ENCODE measurements around the gene ACOT6. TPM values are rescaled to one million over a fixed set of nuclear protein-coding genes. Genes with fewer than 3 reads are reported as not detected.
A peak's percentile ranks its signal among the peaks of the same experiment; 100 is the strongest.

Gene ACOT6
- total RNA-seq, 2 donors from 2014 or later: not detected

DNA sequence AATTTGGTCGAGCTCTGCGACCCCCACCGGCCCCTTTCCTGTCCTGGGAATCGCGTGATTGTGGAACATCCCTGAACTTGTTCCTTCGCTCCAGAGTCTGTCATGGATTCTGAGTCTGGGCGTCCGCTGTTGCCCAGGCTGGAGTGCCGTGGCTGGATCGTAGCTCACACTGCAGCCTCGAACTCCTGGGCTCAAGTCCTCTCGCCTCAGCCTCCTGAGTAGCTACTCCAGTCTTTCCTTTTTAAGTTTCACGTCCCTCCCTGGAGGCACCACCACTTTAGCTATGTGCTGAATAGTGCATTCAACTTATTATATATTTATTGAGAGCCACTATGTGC is 698 bp downstream of the ACOT6 start:
- DNase-seq (ENCODE audit: low spot score): no peak
- WGBS: 3% methylated on average over 9 of the region's 13 CpGs
- peak overlapping the region; percentile 71 to 77 for H3K27ac ChIP-seq
- no peaks in the 10 kb centered on the region for H3K36me3 ChIP-seq
- H3K4me3 ChIP-seq: peak overlapping the region; percentile 45 to 46
- TF ChIP-seq POLR2AphosphoS5 (IDR thresholded peaks at IDR 0.05) (no peak), POLR2A (IDR thresholded peaks at IDR 0.05) (no peak)
- TF ChIP-seq, protein P1, sequence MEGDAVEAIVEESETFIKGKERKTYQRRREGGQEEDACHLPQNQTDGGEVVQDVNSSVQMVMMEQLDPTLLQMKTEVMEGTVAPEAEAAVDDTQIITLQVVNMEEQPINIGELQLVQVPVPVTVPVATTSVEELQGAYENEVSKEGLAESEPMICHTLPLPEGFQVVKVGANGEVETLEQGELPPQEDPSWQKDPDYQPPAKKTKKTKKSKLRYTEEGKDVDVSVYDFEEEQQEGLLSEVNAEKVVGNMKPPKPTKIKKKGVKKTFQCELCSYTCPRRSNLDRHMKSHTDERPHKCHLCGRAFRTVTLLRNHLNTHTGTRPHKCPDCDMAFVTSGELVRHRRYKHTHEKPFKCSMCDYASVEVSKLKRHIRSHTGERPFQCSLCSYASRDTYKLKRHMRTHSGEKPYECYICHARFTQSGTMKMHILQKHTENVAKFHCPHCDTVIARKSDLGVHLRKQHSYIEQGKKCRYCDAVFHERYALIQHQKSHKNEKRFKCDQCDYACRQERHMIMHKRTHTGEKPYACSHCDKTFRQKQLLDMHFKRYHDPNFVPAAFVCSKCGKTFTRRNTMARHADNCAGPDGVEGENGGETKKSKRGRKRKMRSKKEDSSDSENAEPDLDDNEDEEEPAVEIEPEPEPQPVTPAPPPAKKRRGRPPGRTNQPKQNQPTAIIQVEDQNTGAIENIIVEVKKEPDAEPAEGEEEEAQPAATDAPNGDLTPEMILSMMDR (IDR thresholded peaks at IDR 0.05): no peak
- no peaks in the 10 kb centered on the region for H3K27me3 ChIP-seq (replicated peaks; ENCODE audit: insufficient read depth)
- intact Hi-C loops (cut with DNase I): loop anchor here (5.0 kb wide), 1 partner anchor 46 kb away; the partner anchor contains the start of gene ACOT2
- H3K9me3 ChIP-seq: no peaks in the 10 kb centered on the region
- no peaks in the 10 kb centered on the region for H3K4me1 ChIP-seq (replicated peaks)

DNA sequence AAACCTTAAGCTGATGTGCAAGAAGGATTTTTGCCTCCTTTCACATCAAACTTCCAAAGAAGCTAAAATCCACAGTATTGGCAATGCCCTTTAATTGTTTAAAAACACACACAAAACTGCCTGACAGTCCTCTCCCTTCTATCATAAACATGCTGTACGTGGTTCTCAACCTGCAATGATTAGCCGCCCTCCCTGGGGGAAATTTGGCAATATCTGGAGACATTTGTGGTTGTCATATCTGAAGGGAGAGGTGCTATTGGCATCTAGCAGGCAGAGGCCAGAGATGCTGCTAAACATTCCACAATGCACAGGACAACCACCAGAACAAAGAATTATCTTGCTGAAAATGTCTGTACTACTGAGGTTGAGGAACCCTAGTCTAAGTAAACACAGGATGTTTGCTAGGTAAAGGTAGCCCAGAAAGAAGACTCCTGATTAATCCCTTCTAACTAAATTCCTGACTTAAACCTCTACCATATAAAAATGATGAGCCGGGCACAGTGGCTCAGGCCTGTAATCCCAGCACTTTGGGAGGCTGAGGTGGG is 1.2 kb downstream of the ACOT6 start:
- no peak overlapping the region for H3K4me3 ChIP-seq
- H3K4me1 ChIP-seq (replicated peaks): no peaks in the 10 kb centered on the region
- WGBS: 73% methylated on average over 3 of the region's 3 CpGs
- no peaks in the 10 kb centered on the region for H3K36me3 ChIP-seq
- no peaks in the 10 kb centered on the region for H3K9me3 ChIP-seq
- TF ChIP-seq, protein P1 (IDR thresholded peaks at IDR 0.05): no peak
- TF ChIP-seq POLR2A (IDR thresholded peaks at IDR 0.05): no peak
- no peak for TF ChIP-seq POLR2AphosphoS5 (IDR thresholded peaks at IDR 0.05)
- peak overlapping the region in 1 of 2 donors; percentile 77 for H3K27ac ChIP-seq
- intact Hi-C loops (cut with DNase I): loop anchor here (5.0 kb wide), 1 partner anchor 46 kb away; the partner anchor contains the start of gene ACOT2
- H3K27me3 ChIP-seq (replicated peaks; ENCODE audit: insufficient read depth): no peaks in the 10 kb centered on the region
- DNase-seq (ENCODE audit: low spot score): no peak

DNA sequence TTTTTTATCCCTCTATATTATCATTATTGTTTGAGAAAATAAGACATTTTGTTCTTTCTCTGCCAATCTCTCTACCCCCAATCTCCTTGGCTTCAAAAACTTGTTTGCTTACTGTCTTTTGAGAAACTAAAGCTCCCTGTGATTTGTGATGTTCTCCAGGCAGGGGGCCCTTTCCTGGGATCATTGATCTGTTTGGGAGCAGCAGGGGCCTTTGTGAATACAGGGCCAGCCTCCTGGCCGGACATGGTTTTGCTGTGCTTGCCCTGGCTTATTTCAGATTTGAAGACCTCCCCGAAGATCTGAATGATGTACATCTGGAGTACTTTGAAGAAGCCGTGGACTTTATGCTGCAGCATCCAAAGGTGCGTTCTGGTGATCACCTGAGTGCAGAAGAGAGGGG is 4.5 kb downstream of the ACOT6 start:
- Histone ChIP-seq H3K9me3 (no peaks in the 10 kb centered on the region), H3K27me3 (replicated peaks; ENCODE audit: insufficient read depth) (no peaks in the 10 kb centered on the region), H3K4me1 (replicated peaks) (no peaks in the 10 kb centered on the region), H3K27ac (no peak overlapping the region), H3K36me3 (no peaks in the 10 kb centered on the region), H3K4me3 (no peak overlapping the region)
- no peak for TF ChIP-seq POLR2A (IDR thresholded peaks at IDR 0.05)
- TF ChIP-seq, protein P1 (IDR thresholded peaks at IDR 0.05): no peak
- TF ChIP-seq POLR2AphosphoS5 (IDR thresholded peaks at IDR 0.05): no peak
- 83% methylated on average over 4 of the region's 4 CpGs for WGBS
- no peak for DNase-seq (ENCODE audit: low spot score)
- intact Hi-C loops (cut with DNase I): no loop called here

DNA sequence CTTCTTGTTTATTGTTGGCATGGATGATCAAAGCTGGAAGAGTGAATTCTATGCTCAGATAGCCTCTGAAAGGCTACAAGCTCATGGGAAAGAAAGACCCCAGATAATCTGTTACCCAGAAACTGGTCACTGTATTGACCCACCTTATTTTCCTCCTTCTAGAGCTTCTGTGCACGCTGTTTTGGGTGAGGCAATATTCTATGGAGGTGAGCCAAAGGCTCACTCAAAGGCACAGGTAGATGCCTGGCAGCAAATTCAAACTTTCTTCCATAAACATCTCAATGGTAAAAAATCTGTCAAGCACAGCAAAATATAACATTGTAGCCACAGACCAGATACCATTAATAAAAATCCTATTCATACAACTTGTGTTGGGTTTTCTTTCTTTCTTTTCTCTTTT is 7.2 kb downstream of the ACOT6 start:
- H3K9me3 ChIP-seq: no peaks in the 10 kb centered on the region
- no peaks in the 10 kb centered on the region for H3K36me3 ChIP-seq
- intact Hi-C loops (cut with DNase I): no loop called here
- no peak overlapping the region for H3K27ac ChIP-seq
- 55% methylated on average over 1 of the region's 1 CpG for WGBS
- TF ChIP-seq POLR2AphosphoS5 (IDR thresholded peaks at IDR 0.05): no peak
- TF ChIP-seq POLR2A (IDR thresholded peaks at IDR 0.05): no peak
- TF ChIP-seq, protein P1 (IDR thresholded peaks at IDR 0.05): no peak
- H3K4me1 ChIP-seq (replicated peaks): no peaks in the 10 kb centered on the region
- H3K27me3 ChIP-seq (replicated peaks; ENCODE audit: insufficient read depth): no peaks in the 10 kb centered on the region
- H3K4me3 ChIP-seq: no peak overlapping the region
- no peak for DNase-seq (ENCODE audit: low spot score)

DNA sequence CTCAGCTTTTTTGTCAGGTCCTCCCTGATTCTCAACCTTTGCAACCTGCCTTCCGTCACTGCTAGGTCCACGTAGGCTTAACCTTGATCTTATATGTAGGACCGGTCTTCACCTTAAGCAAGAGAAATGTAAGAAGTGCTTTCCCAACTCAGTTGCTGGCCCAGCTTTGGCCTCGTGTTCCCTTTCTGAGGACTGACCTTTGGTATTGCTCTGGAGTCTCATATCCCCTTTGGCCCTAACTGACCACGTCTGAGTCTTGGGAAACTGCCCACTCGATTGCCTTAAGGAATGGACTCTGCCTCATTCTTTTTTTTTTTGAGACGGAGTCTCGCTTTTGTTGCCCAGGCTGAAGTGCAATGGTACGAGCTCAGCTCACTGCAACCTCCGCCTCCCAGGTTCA is 8.0 kb downstream of the ACOT6 start:
- Histone ChIP-seq H3K27ac (no peak overlapping the region), H3K36me3 (no peaks in the 10 kb centered on the region), H3K27me3 (replicated peaks; ENCODE audit: insufficient read depth) (no peaks in the 10 kb centered on the region), H3K9me3 (no peaks in the 10 kb centered on the region), H3K4me3 (no peak overlapping the region), H3K4me1 (replicated peaks) (no peaks in the 10 kb centered on the region)
- DNase-seq (ENCODE audit: low spot score): no peak
- intact Hi-C loops (cut with DNase I): no loop called here
- 90% methylated on average over 10 of the region's 10 CpGs for WGBS
- no peak for TF ChIP-seq POLR2AphosphoS5 (IDR thresholded peaks at IDR 0.05)
- TF ChIP-seq, protein P1 (IDR thresholded peaks at IDR 0.05): no peak
- TF ChIP-seq POLR2A (IDR thresholded peaks at IDR 0.05): no peak
